ENCODE results near the gene SLC22A16.
"Not testable (repeated sequence)": the region's sequence is repeated elsewhere in the genome, so short reads cannot be mapped to it uniquely, and the experiment has no call there.

SLC22A16 gene, protein sequence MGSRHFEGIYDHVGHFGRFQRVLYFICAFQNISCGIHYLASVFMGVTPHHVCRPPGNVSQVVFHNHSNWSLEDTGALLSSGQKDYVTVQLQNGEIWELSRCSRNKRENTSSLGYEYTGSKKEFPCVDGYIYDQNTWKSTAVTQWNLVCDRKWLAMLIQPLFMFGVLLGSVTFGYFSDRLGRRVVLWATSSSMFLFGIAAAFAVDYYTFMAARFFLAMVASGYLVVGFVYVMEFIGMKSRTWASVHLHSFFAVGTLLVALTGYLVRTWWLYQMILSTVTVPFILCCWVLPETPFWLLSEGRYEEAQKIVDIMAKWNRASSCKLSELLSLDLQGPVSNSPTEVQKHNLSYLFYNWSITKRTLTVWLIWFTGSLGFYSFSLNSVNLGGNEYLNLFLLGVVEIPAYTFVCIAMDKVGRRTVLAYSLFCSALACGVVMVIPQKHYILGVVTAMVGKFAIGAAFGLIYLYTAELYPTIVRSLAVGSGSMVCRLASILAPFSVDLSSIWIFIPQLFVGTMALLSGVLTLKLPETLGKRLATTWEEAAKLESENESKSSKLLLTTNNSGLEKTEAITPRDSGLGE

DNA sequence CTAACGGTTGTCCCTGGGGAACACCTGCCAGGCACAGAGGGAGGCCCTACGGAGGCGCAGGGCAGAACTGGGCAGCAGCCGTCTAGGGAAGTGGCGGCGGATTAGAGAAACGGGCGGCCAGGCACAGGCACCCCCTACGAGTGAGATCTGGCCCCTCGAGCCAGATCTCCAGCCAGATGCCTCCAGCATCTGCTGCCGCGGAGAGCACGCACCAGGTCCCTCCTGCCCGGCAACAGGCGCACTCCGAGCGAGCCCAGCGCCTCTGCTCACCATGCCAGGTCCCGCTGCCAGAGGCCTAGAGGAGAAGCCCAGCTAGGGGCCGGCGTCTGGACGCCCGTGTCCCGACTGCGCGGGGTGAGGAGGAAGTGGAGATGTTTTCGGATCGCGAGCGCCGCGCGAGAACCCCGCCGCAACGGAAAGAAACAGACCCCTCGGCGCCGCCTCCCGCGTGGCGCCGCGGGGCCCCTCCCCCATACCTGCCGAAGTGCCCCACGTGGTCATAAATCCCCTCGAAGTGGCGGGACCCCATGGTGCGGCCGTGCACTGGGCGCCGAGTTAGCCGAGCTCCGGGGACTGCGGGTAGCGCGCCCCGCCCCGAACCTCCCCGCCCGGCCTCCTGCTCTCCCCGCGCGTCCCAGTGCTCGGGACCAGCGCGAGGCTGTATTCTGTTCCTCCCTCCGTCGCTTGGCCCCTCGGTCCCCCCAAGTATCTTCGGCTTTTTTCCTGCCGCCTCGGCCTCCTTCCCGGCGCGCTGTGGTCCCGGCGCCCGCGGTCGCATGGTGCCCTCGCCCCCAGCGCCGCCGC is at the start of gene SLC22A16:
Gene SLC22A16 (minus strand): TSS at position 568 of the 804 bp plus-strand sequence. CDS start 39 bp downstream, at position 529.
- DNase-seq = no peak

DNA sequence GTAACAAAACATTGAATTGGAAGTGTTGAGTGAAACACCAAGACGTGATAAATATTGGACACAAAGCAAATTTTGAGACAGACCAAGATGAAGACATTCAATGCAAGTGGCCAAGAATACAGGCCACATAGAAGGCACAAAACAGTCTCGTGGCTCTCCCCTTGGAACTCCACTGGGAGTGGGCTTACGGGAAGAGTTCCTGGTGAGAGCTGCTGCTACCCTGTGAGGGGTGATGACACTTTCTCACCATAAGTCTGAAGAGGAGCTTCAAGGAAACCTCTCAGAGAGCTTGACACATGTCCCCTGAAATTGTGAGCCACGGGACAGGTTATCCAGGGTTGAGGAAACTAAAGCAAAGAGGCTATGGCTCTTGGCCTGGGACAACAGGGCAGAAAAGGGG is 48.6 kb upstream of the SLC22A16 start:
- no peak for DNase-seq

DNA sequence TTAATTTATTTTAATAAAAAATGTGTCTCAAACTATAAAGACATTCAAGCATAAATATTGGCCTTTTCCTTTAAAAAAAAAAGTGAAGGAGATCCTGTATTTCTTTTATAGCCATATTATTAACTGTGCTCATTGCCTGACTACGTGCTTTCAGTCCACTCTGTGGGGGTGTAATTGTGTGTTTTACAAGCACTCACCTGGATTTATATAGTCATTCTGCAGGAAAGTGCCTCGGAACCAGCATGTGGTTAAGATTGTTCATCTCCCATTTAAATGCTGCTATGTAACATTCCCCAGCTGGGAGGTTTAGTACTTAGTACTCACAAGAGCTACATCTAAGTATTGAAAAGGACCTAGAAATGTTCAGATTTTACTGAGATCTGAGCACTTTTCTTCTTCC is 47.9 kb upstream of the SLC22A16 start:
- DNase-seq = no peak

DNA sequence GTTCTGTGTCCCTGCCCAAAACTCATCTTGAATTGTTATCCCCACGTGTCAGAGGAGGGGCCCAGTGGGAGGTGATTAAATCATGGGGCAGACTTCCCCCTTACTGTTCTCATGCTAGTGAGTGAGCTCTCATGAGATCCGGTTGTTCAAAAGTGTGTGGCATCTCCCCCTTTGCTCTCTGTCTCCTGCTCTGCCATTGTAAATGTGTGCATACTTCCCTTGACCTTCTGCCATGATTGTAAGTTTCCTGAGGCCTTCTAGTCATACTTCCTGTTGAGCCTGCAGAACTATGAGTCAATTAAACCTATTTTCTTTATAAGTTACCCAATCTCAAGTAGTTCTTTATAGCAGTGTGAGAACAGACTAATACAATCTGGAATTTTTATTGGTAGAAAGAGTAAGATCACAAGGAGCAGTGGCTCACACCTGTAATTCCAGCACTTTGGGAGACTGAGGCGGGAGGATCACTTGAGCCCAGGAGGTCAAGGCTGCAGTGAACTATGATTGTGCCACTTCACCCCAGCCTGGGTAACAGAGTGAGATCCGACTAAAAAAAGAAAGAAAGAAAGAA is 47.1 kb upstream of the SLC22A16 start:
- DNase-seq = no peak

DNA sequence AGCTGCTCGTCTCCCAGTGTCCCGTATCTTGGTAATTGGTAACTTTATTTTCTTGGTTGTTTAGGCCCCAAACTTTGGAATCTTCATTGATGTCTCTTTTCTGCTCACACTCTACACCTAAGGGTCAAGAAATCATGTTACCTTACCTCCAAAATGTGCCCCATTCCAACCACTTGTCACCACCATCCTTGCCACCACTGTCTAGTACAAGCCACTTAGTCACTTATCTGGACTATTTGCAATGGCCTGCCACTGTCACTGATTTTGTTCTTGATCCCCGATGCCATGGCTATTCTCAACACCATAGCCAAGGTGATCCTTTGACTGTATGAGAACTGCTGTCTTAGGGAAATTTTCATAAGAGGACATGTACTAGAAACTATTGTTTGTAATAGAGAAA is 46.0 kb upstream of the SLC22A16 start:
- DNase-seq = no peak

DNA sequence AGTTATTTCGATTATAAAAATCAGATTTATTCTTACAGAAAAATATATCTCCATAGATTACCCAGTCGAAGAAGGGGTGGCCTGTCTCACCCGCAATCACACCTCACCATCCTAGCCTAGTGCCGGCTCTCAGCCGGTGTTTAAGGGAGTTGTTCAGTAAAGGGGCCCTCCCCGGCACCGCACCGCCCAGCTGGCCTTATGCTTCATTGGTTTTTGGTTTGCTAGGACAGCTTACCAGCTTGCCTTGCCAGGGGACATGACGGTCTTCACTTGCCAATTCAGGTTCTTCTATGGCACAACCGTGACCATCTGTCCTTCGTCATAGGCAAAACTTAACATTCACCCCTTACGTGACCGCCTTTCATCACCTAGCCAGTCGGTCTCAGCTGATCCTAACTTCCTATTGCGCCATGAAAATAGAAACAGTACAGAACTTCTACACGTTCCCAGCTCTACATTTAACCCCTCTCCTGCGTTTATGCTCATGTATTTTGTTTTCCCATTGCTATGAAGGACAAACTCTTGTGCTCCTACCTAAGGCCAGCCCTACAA is 44.7 kb upstream of the SLC22A16 start:
- no peak for DNase-seq

DNA sequence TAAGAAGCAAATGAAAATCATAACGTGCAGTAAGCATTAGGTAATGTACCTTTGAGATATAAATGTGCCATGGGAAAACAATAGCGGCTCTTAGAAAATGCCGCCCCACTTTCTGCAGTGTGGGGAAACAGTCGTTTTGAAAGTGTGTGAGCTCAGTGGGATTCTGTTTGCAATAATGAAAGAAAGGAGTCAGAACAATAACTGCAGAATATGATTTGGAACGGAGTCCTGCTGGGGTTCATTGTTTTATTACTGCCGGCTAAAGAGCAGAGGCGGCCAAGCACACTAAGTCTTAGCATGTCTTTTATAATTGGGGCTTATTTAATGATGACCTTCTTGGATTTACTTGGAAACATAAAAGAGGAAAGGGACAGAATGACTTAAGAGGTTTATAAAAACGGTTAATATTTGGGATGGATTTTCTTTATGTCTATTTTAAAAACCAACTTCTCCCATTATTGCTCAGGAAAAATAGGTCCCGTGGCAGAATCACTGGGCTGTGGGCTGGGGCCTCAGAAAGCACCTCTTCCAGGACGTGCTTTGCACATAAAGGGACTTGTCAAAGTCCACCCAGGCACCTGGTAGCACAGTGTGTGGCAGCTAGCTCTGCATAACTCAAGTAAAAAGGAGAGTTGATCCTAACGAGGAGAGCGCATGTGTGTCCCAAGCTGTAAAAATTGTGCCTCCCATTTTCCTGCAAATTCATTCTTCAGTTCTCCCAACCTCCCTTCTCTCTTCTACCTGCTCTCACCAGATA is 44.0 kb upstream of the SLC22A16 start:
- no peak for DNase-seq

DNA sequence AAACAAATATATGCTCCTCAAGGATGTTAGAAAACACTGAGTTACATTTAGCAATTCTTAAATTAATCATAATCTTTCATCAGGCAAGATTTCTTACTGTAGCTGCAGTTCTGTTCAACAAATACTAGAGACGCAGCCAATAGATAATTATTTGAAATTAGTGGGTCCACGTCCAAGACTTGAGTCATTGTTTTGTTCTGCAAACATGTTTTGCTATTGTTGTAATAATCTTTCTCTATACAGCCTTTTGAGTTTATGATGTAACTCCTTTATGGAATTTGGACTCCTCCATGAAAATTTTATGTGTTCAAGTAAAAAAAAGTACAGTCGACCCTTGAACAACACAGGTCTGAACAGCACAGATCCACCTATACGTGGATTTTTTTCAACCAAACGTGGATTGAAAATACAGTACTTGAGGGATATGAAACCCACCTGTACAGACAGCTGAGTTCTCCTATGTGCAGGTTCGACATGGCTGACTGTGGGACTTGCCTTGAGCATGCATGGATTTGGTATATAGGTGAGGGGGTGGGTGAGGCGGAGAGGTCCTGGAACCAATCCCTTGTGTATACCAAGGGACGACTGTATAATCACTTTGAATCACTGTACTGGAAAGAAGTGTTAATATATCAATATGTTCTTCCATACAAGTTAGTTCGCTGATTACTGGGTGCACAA is 41.3 kb upstream of the SLC22A16 start:
- no peak for DNase-seq

DNA sequence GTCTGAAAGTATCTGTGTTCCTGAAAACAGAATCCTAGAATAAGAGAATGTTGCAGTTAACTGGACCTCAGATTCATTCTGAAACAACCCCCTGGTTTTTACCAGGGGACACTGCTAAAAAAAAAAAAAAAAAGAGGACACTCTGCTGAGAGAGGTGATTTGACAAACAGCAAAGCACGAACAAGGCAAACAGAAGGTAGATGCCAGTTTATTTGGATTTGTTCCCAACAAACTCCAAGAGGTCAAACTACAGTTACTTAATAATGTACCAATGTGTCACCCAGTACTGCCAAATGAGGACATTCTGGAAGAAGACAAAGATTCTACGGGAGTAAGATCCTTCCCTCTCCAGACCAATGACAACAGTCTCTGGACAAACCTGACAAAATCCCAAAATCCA is 40.6 kb upstream of the SLC22A16 start:
- DNase-seq = no peak

DNA sequence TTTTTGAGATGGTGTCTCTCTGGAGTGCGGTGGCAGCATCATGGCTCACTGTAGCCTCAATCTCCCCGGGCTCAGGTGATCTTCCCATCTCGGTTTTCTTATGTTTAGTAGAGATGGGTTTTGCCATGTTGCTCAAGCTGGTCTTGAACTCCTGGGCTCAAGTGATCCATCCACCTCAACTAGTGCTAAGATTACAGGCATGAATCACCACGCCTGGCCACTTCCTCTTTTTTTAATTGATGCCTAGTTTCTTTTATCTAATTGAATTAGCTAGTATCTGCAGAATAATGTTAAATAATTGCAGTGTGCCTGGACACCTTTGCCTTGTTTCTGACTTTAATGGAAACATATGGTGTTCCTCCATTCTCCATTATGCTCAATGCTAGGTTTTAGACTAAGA is 38.4 kb upstream of the SLC22A16 start:
- DNase-seq = no peak

DNA sequence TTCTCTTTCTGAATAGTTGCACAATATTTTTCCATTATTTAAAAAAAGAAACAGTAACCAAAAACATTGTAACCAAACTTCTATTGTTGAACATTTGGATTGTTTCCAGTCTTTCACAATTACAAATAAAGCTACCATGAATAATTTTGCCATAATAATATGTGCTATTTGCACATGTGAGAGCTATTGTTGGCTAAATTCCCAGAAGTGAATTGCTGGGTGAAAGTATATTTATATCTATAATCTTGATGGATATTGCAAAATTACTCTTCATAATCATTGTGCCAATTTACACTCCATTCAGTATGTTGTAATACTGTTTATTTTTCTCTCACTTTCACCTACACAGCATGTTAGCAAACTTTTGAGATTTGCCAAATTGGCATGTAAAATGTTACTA is 36.6 kb upstream of the SLC22A16 start:
- DNase-seq = peak; percentile 14

DNA sequence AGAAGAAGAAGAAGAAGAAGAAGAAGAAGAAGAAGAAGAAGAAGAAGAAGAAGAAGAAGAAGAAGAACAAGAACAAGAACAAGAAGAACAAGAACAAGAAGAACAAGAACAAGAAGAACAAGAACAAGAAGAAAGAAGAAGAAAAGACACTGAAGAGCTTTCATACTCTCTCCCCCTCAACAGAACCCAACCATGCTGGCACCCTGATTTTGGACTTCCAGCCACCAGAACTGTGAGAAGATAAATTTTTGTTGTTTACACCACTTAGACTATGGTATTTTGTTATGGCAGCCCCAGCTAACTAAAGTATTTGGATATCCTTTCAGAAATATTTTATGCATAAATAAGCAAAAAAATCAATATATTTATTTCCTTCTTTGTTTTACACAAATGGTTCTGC is 36.1 kb upstream of the SLC22A16 start:
- not testable (repeated sequence) for DNase-seq

DNA sequence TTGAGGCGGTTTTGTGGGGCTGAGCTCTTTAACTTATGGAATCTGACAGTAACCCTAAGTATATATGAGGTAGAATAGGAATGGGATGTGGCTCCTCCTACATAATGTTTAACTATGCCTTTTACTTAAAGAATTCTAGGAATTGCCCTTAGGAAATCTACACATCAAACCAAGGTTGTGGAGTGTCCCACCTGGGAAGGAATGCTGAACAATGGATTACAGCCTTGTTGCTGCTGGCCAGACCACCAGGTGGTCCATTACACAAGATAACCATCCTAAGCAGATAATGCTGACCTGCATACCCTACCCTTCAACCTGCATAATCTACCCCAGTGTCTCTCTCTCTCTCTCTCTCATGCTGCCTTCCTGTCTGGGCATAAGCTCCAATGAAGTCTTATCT is 35.0 kb upstream of the SLC22A16 start:
- no peak for DNase-seq

DNA sequence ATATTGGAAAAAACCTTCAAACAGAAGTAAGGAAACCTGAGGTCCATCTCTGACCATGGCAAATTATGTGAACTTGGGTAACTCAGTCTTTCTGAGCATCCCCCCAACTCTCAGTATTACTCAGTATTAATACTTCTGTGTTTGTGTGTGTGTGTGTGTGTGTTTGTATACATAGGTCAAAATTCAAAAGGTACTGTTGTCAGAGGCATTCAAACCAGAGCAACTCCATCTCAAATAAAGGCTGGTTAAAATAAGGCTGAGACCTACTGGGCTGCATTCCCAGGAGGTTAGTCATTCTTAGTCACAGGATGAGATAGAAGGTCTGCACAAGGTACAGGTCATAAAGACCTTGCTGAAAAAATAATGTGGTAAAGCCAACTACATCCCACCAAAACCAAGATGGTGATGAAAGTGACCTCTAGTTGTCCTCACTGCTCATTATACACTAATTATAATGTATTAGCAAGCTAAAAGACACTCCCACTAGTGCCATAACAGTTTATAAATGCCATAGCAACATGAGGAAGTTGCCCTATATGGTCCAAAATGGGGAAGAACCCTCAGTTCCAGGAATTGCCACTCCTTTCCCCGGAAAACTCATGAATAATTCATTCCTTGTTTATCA is 33.3 kb upstream of the SLC22A16 start:
- DNase-seq = no peak

DNA sequence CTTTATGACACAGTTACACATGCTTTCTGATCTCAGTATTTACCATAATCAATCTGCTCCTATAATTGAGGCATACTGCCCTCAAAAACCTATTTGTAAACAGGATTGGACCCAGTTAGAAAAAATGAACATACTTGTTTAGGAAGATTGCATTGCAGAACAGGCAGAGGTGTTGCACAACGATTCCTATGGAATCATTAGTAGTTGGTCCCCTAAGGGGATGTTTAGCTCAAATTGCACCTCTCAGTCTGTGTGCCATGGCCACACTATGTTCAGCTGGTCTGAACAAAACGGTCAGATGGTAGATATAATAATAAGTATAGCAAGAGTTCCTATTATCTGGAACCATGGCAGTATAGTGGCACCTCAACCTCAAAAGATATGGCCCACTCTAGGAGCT is 28.5 kb upstream of the SLC22A16 start:
- DNase-seq = not testable (repeated sequence)

DNA sequence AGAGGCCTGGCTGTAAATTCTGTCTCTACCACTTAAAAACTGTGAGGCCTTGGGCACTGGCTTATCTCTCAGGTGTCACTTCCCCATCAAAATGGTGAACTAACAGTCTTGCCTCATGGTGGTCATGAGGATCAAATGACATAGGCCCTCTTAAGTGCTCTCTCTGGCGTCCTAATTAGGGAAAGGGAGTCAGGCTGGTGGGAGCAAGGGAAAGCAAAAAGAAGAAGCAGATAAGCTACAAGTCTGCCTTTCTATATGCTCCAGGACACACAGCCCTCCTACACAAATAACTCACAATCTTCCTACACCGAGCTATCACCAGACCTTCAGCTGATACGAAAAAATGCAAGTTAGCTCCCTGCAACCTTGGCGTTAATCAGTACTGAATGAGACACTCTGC is 19.5 kb upstream of the SLC22A16 start:
- DNase-seq = no peak

DNA sequence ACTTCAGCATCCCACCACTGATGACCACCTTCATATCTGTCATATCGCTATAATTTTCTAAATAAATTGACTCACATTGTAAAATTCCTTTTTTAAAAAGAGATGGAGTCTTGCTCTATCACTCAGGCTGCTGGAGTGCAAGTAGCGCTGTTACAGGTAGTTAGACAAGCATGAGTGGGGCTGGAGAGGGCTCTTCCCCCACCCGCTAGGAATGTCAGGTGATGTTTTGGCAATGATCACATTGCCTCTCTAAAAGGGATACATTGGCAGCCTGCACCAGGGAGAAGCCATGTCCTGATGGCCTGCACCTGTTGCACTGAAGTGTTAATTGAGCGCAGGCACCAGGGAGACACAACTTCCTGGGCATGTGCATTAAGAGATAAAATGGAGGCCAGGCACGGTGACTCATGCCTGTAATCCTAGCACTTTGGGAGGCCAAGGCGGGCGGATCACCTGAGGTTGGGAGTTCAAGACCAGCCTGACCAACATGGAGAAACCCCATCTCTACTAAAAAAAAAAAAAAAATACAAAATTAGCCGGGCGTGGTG is 16.9 kb upstream of the SLC22A16 start:
- DNase-seq = no peak

DNA sequence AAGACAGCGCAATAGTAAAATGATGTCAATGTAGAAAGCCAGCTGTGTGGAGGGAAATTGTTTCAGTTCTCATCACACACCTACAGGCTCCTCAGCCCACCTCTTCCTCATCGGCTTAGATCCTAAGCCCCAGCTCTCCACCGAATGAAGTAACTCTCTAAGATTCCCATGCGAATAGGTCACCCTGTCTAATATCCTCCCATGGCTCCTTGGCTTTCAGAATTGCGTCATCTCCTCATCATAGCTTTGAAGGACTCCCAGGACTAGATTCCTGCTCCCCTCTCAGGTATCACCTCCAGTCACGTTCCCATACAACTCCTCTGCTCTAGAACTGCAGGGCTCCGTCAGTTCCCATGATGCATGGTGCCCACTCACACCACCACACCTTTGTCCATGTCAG is 16.2 kb upstream of the SLC22A16 start:
- DNase-seq = no peak

DNA sequence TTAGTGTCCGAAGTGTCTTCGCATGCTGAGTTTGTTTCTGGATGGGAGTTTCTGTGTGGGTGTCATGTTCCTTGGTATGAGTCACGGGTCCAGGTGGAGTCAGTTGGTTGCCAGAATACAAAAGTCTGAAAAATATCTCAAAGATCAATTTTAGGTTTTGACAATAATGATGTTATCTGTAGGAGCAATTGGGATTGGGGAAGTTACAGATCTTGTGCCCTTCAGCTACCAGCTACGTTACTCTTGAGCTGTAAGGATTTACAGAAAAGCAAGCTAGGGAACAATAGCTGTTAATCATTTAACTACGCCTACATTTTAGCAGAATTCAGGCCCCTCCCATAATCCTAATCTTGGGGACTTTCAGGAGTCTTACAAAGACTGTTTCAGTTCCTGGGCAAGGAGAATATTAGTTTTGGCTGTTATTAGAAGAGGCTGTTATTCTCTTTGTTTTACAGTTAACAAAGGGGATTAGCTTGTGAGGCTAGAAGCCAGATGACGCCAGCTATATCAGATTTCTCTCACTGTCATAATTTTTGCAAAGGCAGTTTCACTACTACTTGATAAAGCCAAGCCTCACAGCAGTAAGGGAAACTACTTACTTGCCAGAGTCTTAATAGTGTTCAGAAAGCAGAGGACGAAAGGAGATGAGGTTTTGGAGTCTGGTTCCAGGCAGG is 15.4 kb upstream of the SLC22A16 start:
- no peak for DNase-seq

DNA sequence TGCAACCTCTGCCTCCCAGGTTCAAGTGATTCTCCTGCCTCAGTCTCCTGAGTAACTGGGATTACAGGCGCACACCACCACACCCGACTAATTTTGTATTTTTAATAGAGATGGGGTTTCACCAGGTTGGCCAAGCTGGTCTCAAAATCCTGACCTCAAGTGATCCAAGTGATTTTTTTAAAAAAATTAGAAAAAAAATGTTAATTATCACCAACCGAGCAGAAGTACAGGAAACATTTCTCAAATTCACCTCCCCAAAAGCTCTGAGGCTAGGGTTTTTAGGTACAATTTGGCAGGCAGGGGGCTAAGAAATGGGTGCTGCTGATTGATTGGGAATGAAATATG is 14.9 kb upstream of the SLC22A16 start:
- no peak for DNase-seq

DNA sequence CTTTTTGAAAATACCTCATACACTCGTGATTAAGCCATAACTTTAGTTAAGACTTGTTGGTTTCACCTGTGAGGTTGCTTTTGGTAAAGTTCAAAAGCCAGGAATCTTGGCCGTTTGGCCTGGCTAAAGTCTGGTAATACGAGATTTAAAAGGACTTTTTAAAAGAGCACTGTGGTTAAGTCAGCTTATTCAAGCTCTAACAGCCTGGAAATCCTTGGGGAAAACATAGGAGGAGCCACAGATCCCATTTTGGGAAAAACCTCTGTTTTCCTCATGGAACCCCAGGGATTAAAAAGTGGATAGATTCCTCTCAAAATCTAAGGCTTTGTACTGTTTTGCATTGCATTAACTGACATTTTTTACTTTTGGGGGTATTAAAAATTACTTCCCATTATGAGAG is 13.7 kb upstream of the SLC22A16 start:
- no peak for DNase-seq
